GM10266 (cell line): ENCODE data around the gene SHB.
A peak's percentile ranks its signal among the peaks of the same experiment; 100 is the strongest.

Experiments
- DNase-seq: peaks from one replicate; pipeline ENCODE4 v3.0.0; 2012; ENCODE audit errors: extremely low spot score
- CTCF ChIP-seq: IDR thresholded peaks from 2 replicates; pipeline ENCODE4 v1.5.1; 2012; ENCODE audit warnings: mild to moderate bottlenecking, low read depth; ENCODE audit not compliant: control insufficient read depth, insufficient read depth; ENCODE audit errors: missing control alignments

SHB gene

DNA sequence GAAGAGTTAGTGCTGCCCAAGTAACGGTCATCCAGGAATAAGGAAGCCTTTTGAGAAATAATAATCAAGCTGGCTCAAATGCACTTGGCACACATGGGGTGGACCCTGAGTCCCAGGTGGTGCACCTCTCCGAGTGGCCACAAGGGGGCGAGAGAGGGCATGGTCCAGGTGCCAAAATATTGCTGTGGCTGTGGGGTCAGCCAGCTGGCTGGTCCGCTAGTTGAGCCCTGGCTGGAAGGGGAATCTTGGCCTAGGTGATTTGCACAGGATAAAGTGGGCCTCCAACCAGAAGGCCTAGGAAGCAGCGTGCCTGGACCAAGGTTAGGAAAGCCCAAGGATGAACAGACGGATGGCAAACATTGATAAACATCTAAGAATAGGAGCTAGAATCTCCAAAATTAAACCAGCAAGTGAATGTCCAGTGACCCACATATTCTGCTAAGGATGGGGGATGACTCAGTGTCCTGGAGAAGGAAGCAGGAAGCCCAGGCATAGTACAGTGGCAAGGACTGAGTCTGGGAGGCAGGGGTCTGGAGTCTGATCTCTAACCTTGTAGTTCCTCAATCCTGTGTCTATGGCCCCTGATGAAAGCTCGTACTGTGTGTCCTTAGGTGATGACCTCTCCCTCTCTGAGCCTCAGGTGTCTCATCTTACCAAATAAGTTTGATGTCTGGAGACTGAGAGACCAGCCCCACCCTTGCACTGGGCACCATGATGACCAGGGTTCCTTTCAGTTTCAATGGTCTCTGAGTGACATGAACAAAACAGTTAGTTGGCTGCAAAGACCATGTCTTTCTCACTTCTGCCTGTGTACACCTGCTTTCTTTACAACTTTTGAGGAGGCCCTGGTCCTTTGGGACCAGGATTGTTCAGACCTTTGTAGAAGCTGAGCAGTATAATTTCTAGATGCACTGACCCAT, 19.2 kb upstream of the SHB start:
- DNase-seq, result peak; percentile 74

DNA sequence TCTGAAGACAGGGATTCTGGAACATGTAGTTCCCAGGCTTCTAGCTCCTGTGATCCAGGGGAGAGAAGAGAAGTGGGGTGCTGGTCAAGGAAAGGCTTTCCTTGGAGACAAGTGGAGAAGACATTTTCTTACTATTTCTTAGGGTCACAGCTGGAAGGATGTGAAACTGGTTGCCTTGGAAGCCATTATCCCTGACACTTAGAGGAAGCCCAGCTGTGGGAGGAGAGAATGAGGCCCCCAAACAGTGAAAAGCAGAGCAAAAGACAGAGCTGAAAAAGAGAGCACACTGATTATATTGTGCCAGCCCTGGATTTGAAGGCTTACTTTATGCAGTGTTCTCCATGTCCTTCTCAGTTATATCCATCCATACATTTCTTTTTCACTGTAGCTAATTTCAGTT, 17.5 kb upstream of the SHB start:
- no peak for DNase-seq
- TF ChIP-seq CTCF, result no peak

More for the DNA sequence above, 19.2 kb upstream of the SHB start:
- peak; percentile 94 for TF ChIP-seq CTCF

GRCh38 chr9:38085308-38085707, 16.3 kb upstream of the SHB start:
- no peak for DNase-seq
- no peak for TF ChIP-seq CTCF

GRCh38 chr9:38084556-38084880, 15.5 kb upstream of the SHB start:
- no peak for DNase-seq
- no peak for TF ChIP-seq CTCF

- DNase-seq, result no peak
- no peak for TF ChIP-seq CTCF
Measured at GRCh38 chr9:38083858-38084555, 15.0 kb upstream of the SHB start.

DNA sequence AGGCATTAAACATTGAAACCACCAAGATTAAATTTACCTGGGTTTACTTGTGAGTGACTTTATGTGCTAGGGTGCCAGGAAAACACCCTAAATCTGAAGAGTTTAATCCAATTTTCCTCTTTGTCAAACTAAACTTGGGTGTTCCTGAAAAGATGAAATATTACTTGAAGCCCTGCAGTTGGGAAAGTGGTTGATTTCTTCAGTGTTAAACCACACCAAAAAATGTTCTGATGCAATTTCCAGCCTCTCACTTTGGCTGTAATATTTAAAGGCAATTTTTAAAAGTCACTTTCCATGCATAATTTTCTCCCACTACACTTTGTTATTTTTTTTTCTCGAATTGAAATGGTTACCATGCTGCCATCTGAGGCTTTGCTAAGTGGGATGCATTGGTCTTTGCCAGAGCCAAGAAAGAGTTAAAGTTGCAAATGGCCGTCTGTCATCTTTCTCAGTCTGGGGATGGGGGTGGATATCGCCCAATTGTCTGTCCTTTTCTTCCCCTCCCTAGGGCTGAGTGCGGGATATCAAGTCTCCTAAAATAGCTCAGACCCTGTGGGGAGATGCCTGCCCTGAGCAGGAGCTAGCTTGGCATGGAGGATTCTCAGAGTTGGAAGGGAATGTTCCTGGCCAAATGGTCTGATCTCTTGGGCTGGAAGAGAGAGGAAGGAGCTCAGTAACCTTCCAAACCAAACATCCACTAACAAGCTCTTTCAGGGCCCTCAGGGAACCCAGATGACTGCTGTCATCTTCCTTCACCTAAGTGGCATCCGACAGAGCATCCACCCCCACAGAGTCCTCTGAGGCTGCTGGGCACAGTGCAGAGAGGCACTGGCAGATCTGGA, 13.6 kb upstream of the SHB start:
- no peak for DNase-seq
- TF ChIP-seq CTCF, result no peak
